Measurements from ENCODE around the gene WAC.
"Not testable (repeated sequence)": the region's sequence is repeated elsewhere in the genome, so short reads cannot be mapped to it uniquely, and the experiment has no call there.

The WAC gene

GRCh38 chr10:28619455-28619854 lies 86.5 kb downstream of the WAC start:
- no peak for DNase-seq

- no peak for DNase-seq
Measured at GRCh38 chr10:28620251-28620650, 87.3 kb downstream of the WAC start.

- no peak for DNase-seq
Measured at GRCh38 chr10:28623483-28623882, 90.6 kb downstream of the WAC start.

GRCh38 chr10:28624351-28624750 lies 91.4 kb downstream of the WAC start:
- DNase-seq, result no peak

- no peak for DNase-seq
Measured at GRCh38 chr10:28627102-28627501, 94.2 kb downstream of the WAC start.

GRCh38 chr10:28628184-28628893 lies 95.4 kb downstream of the WAC start:
- DNase-seq, result peak; percentile 9

- no peak for DNase-seq
Measured at GRCh38 chr10:28631896-28632583, 99.1 kb downstream of the WAC start.

- DNase-seq, result no peak
Measured at GRCh38 chr10:28632584-28632945, 99.6 kb downstream of the WAC start.

GRCh38 chr10:28633750-28634149 lies 100.8 kb downstream of the WAC start:
- DNase-seq, result no peak

GRCh38 chr10:28637346-28637745 lies 104.4 kb downstream of the WAC start:
- DNase-seq, result no peak

GRCh38 chr10:28638392-28638791 lies 105.5 kb downstream of the WAC start:
- no peak for DNase-seq

GRCh38 chr10:28640551-28640950 lies 107.6 kb downstream of the WAC start:
- DNase-seq, result no peak

GRCh38 chr10:28644647-28645046 lies 111.7 kb downstream of the WAC start:
- DNase-seq, result no peak

GRCh38 chr10:28652106-28652505 lies 119.2 kb downstream of the WAC start:
- DNase-seq, result no peak

GRCh38 chr10:28652703-28653102 lies 119.8 kb downstream of the WAC start:
- DNase-seq, result no peak

GRCh38 chr10:28658824-28659223 lies 125.9 kb downstream of the WAC start:
- not testable (repeated sequence) for DNase-seq

GRCh38 chr10:28661035-28661434 lies 128.1 kb downstream of the WAC start:
- DNase-seq, result no peak

GRCh38 chr10:28663576-28664368 lies 130.9 kb downstream of the WAC start:
- DNase-seq, result peak; percentile 59

- no peak for DNase-seq
Measured at GRCh38 chr10:28664369-28664740, 131.4 kb downstream of the WAC start.

- no peak for DNase-seq
Measured at GRCh38 chr10:28666751-28667467, 134.0 kb downstream of the WAC start.

GRCh38 chr10:28668363-28669226 lies 135.7 kb downstream of the WAC start:
- DNase-seq, result peak; percentile 33

Measured in DMS153 (cell line).